GM21786 (cell line): ENCODE data around the gene AGPS.

Experiments
- ATAC-seq: cut with Tn5 transposase; IDR thresholded peaks from one replicate; pipeline ENCODE4 v1.9.1; 2021; ENCODE audit not compliant: unreplicated experiment

AGPS gene

GRCh38 chr2:177383935-177384334, 8.6 kb upstream of the AGPS start:
- no peak for ATAC-seq

- no peak for ATAC-seq
Measured at GRCh38 chr2:177385151-177385550, 7.4 kb upstream of the AGPS start.

- ATAC-seq, result peak; percentile 1
Measured at GRCh38 chr2:177391822-177392372, 676 bp upstream of the AGPS start.

GRCh38 chr2:177393203-177393755, 706 bp downstream of the AGPS start:
- no peak for ATAC-seq

- ATAC-seq, result no peak
Measured at GRCh38 chr2:177393824-177394593, 1.4 kb downstream of the AGPS start.

GRCh38 chr2:177394594-177394973, 2.0 kb downstream of the AGPS start:
- no peak for ATAC-seq

- no peak for ATAC-seq
Measured at GRCh38 chr2:177395351-177396065, 2.9 kb downstream of the AGPS start.

GRCh38 chr2:177396703-177397460, 4.3 kb downstream of the AGPS start:
- no peak for ATAC-seq

- no peak for ATAC-seq
Measured at GRCh38 chr2:177397481-177398289, 5.1 kb downstream of the AGPS start.

- ATAC-seq, result no peak
Measured at GRCh38 chr2:177398290-177398683, 5.7 kb downstream of the AGPS start.

GRCh38 chr2:177398791-177399190, 6.2 kb downstream of the AGPS start:
- ATAC-seq, result no peak

GRCh38 chr2:177399376-177399775, 6.8 kb downstream of the AGPS start:
- ATAC-seq, result no peak

- ATAC-seq, result no peak
Measured at GRCh38 chr2:177400337-177400923, 7.9 kb downstream of the AGPS start.

GRCh38 chr2:177402096-177402495, 9.5 kb downstream of the AGPS start:
- no peak for ATAC-seq

GRCh38 chr2:177403838-177404237, 11.3 kb downstream of the AGPS start:
- ATAC-seq, result no peak

- ATAC-seq, result no peak
Measured at GRCh38 chr2:177404243-177404642, 11.7 kb downstream of the AGPS start.

- ATAC-seq, result no peak
Measured at GRCh38 chr2:177405029-177405692, 12.6 kb downstream of the AGPS start.

GRCh38 chr2:177406182-177406581, 13.6 kb downstream of the AGPS start:
- ATAC-seq, result no peak

GRCh38 chr2:177407031-177407430, 14.5 kb downstream of the AGPS start:
- ATAC-seq, result no peak
